Prostate gland (tissue), 2 donors: ENCODE results near the gene SMURF2. TPM values are rescaled to one million over a fixed set of nuclear protein-coding genes. Genes with fewer than 3 reads are reported as not detected.

Experiments used
- DNase-seq: peaks from one replicate; pipeline ENCODE4 v3.0.0-alpha.2; 2019; ENCODE audit warnings: low spot score
- H3K27ac ChIP-seq, 2 donors: fragments of 200-600 bp; sonication (generic); 2 replicates each; pipeline ENCODE4 v1.5.1; 2017 to 2019
- H3K27me3 ChIP-seq: fragments of 200-600 bp; sonication (generic); replicated peaks from 2 replicates; pipeline ENCODE4 v1.5.1; 2019; ENCODE audit not compliant: insufficient read depth
- H3K36me3 ChIP-seq, 2 donors: fragments of 200-600 bp; sonication (generic); 1 replicate in 1 of 2; 2 replicates in 1 of 2; pipeline versions ENCODE4 v1.5.1 to v1.8.1; 2017 to 2019
- H3K4me1 ChIP-seq: fragments of 200-600 bp; sonication (generic); replicated peaks from 2 replicates; pipeline ENCODE4 v1.5.1; 2019
- H3K4me3 ChIP-seq, 2 donors: fragments of 200-600 bp; sonication (generic); 2 replicates each; pipeline ENCODE4 v1.5.1; 2017 to 2019
- H3K9me3 ChIP-seq: fragments of 200-600 bp; sonication (generic); 2 replicates; pipeline ENCODE4 v1.5.1; 2017
- POLR2A ChIP-seq: fragments of 450-650 bp; IDR thresholded peaks from one replicate; pipeline ENCODE4 v1.6.1; 2016; ENCODE audit warnings: antibody characterized with exemption, mild to moderate bottlenecking
- POLR2AphosphoS5 ChIP-seq: sonication (generic); formaldehyde crosslinking; IDR thresholded peaks from one replicate; pipeline ENCODE4 v1.6.1; 2017; ENCODE audit warnings: antibody characterized with exemption
- WGBS: methylation state at CpG from one replicate; pipeline ENCODE4 v1.1.5; 2018; 5-methylcytosine and 5-hydroxymethylcytosine counted together
- intact Hi-C: fragments of 100-400 bp; cut with DNase I; formaldehyde crosslinking; loops from one replicate; pipeline ENCODE4 v1.14.2; 2022
- total RNA-seq, 2 donors: library from RNA; depleted of rRNA; stranded (reverse); fragments of >200 nt; gene quantifications; one replicate each; pipeline ENCODE4 v1.1.0, GENCODE V29; 2016
- TF ChIP-seq, protein P1 (sequence below), 4 experiments: fragments of 200-600 bp in 2 of 4; fragments of 450-650 bp in 2 of 4; sonication (generic) in 2 of 4; IDR thresholded peaks; 1 replicate in 3 of 4; 2 replicates in 1 of 4; pipeline ENCODE4 v1.5.1; 2016 to 2019; ENCODE audit warnings: antibody characterized with exemption in 4 of 4, mild to moderate bottlenecking in 2 of 4, moderate library complexity in 2 of 4

Gene SMURF2
- total RNA-seq, 2 donors from 2014 or later: 21.5 to 29.1 TPM

DNA sequence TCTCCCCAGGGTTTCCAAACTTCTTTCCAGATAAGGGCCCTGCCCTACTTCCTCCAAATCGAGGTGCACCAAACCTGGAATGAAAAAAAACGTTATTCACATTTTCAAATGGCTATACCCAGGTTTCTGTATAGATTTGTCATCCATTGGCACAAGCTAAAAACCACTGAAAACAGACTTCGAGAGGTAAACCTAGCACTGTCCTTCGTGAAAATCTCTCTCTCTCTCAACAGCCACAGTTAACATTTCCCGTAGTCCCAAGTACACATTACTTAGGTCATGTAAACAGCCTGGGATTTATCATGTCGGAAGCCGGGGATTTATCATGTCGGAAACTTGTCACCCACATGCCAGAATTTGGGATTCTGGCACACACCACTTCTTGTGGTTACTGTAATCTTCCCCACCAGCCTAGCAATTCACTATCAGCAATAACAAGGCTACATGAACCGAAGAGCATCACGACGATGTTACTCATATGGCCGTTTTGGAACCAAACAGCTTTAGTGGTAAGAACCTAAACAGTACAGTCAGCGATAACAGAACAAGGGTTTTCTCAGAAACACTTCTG, 157.3 kb downstream of the SMURF2 start:
- Histone ChIP-seq H3K27ac (peak overlapping the region; percentile 99), H3K9me3 (no peaks in the 10 kb centered on the region), H3K27me3 (no peaks in the 10 kb centered on the region), H3K4me1 (peaks cover 7% of the 10 kb centered on the region), H3K36me3 (peaks cover 21 to 27% of the 10 kb centered on the region in 2 donors), H3K4me3 (peak overlapping the region; percentile 94 to 98)
- TF ChIP-seq, protein P1, sequence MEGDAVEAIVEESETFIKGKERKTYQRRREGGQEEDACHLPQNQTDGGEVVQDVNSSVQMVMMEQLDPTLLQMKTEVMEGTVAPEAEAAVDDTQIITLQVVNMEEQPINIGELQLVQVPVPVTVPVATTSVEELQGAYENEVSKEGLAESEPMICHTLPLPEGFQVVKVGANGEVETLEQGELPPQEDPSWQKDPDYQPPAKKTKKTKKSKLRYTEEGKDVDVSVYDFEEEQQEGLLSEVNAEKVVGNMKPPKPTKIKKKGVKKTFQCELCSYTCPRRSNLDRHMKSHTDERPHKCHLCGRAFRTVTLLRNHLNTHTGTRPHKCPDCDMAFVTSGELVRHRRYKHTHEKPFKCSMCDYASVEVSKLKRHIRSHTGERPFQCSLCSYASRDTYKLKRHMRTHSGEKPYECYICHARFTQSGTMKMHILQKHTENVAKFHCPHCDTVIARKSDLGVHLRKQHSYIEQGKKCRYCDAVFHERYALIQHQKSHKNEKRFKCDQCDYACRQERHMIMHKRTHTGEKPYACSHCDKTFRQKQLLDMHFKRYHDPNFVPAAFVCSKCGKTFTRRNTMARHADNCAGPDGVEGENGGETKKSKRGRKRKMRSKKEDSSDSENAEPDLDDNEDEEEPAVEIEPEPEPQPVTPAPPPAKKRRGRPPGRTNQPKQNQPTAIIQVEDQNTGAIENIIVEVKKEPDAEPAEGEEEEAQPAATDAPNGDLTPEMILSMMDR (IDR thresholded peaks at IDR 0.05): no peak
- no peak for TF ChIP-seq POLR2AphosphoS5
- no peak for TF ChIP-seq POLR2A
- under 1% methylated on average over 13 of the region's 13 CpGs for WGBS
- intact Hi-C loops: loop anchor here (5.0 to 10.0 kb wide), 2 partner anchors 157 to 180 kb away; partner anchors contain the start of gene SMURF2
- DNase-seq: peak; percentile 30

DNA sequence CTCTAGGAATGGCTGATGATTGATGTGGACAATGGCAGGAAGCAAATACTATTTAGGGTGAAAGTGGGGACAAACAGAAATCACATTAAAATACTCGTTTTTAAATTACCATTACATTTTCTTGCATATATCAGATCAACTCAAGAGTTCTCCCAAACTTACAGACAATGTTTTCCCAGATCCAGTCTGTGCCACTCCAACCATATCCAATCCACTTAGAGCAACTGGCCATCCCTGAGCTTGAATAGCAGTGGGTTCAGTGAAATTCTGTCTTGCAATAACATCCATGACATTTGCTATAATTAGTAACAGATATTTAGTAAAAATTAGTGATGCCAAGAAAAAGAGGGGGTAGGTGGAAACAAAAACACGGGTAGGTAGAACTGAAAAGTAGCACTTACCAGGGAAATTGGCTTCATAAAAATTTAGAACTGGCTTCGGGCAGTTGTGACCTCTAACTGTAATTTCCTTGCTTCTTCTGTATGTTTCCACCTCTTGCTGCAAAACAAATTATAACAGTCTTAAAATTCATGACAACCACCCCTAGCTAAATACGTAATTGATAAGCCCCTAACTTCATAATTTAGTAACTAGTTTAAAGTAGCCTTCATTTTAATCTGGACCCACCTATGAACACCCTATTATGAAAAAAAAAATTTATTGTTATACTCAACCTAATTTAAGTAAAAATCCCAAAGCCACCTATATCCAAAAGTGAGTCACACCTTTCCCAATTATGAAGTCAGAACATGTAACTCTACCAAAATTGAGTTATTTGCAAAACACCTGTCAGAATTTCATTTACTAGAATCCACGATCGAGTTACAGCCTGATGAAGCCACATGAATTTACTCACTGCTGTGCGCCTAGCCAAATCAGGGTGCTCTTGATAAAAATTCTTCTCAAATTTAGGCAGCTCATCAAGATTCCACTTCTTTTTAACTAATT, 158.0 kb downstream of the SMURF2 start:
- DNase-seq: no peak
- Histone ChIP-seq H3K27ac (peak overlapping the region; percentile 99), H3K27me3 (no peaks in the 10 kb centered on the region), H3K36me3 (peaks cover 23 to 27% of the 10 kb centered on the region in 2 donors), H3K4me3 (peak overlapping the region; percentile 94 to 98), H3K4me1 (peaks cover 7% of the 10 kb centered on the region), H3K9me3 (no peaks in the 10 kb centered on the region)
- intact Hi-C loops: loop anchor here (5.0 to 10.0 kb wide), 2 partner anchors 158 to 179 kb away; partner anchors contain the start of gene SMURF2
- TF ChIP-seq POLR2A: no peak
- no peak for TF ChIP-seq POLR2AphosphoS5
- TF ChIP-seq, protein P1 (IDR thresholded peaks at IDR 0.05): no peak
- WGBS: 15% methylated on average over 7 of the region's 7 CpGs

DNA sequence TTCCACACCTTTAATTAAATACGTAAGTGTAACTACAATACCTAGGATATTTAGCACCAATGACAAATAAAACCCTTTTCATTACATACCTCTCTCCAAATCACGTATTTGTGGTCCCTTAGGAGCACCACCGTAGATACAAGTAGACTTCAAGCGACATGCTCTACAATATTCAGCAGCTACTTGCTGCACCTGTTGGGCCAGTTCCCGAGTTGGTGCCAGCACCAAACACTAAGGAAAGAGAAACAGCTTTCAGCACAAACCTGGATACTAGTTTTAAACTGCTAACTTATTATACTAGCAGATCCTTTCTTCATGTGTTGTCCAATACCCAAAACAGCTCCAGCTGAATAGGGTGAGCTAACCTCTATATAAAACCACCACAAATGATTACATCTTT, 158.8 kb downstream of the SMURF2 start:
- WGBS: 56% methylated on average over 5 of the region's 5 CpGs
- H3K9me3 ChIP-seq: no peaks in the 10 kb centered on the region
- TF ChIP-seq, protein P1 (IDR thresholded peaks at IDR 0.05): no peak
- TF ChIP-seq POLR2AphosphoS5 (no peak), POLR2A (no peak)
- peak overlapping the region in 1 of 2 donors; percentile 0 for H3K27ac ChIP-seq
- no peak for DNase-seq
- H3K36me3 ChIP-seq: peaks cover 23 to 27% of the 10 kb centered on the region in 2 donors
- H3K4me1 ChIP-seq: peaks cover 9% of the 10 kb centered on the region
- intact Hi-C loops: loop anchor here (5.0 to 10.0 kb wide), 2 partner anchors 159 to 179 kb away; partner anchors contain the start of gene SMURF2
- H3K27me3 ChIP-seq: no peaks in the 10 kb centered on the region
- H3K4me3 ChIP-seq: no peak overlapping the region

DNA sequence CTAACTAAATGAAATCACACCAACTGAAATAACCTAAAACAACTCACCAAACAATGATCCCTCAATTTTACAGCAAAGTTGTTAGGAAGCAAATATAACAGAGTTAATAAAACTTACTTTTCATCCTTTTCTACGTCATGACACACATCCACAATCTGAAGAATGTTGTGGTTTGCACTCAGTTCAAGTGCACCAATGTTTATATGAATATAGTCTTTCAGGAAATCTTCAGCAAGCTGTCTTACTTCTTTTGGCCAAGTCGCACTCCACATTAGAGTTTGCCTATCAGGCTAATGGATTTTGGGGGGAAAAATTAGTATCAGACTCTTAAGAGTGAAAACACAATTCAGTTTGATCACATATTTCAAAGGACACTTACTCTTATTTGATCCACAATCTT, 159.3 kb downstream of the SMURF2 start:
- no peaks in the 10 kb centered on the region for H3K9me3 ChIP-seq
- 70% methylated on average over 2 of the region's 2 CpGs for WGBS
- intact Hi-C loops: loop anchor here (5.0 to 10.0 kb wide), 2 partner anchors 159 to 178 kb away; partner anchors contain the start of gene SMURF2
- H3K4me1 ChIP-seq: peaks cover 10% of the 10 kb centered on the region
- no peaks in the 10 kb centered on the region for H3K27me3 ChIP-seq
- no peak for DNase-seq
- peaks cover 23 to 27% of the 10 kb centered on the region in 2 donors for H3K36me3 ChIP-seq
- TF ChIP-seq POLR2AphosphoS5 (no peak), POLR2A (no peak)
- TF ChIP-seq, protein P1 (IDR thresholded peaks at IDR 0.05): no peak
- H3K27ac ChIP-seq: no peak overlapping the region
- no peak overlapping the region for H3K4me3 ChIP-seq
